Stimulated activated CD4-positive, alpha-beta T cell treated with anti-CD3 and anti-CD28 coated beads, Interleukin-4, amount 100 ng/mL, for 4 hours (primary cell): ENCODE data around the gene INTS3.
"Not testable (repeated sequence)": the region's sequence is repeated elsewhere in the genome, so short reads cannot be mapped to it uniquely, and the experiment has no call there.

Source experiments
- DNase-seq, 2 experiments: peaks; one replicate each; pipeline ENCODE4 v3.0.0-alpha.2; 2020

INTS3 gene

GRCh38 chr1:153778824-153779519, 51.1 kb downstream of the INTS3 start:
- no peak for DNase-seq

GRCh38 chr1:153779781-153780541, 52.1 kb downstream of the INTS3 start:
- no peak for DNase-seq

- no peak for DNase-seq
Measured at GRCh38 chr1:153780551-153780950, 52.7 kb downstream of the INTS3 start.

GRCh38 chr1:153782648-153783047, 54.8 kb downstream of the INTS3 start:
- not testable (repeated sequence) for DNase-seq

GRCh38 chr1:153783233-153784190, 55.7 kb downstream of the INTS3 start:
- DNase-seq: peak; percentile 89 to 90

- no peak for DNase-seq
Measured at GRCh38 chr1:153786038-153786790, 58.4 kb downstream of the INTS3 start.

- DNase-seq: no peak
Measured at GRCh38 chr1:153789478-153790034, 61.7 kb downstream of the INTS3 start.

- no peak for DNase-seq
Measured at GRCh38 chr1:153790313-153790965, 62.6 kb downstream of the INTS3 start.

GRCh38 chr1:153790966-153791647, 63.3 kb downstream of the INTS3 start:
- DNase-seq: no peak

GRCh38 chr1:153791648-153792253, 63.9 kb downstream of the INTS3 start:
- no peak for DNase-seq

- DNase-seq: no peak
Measured at GRCh38 chr1:153792631-153793041, 64.8 kb downstream of the INTS3 start.

- no peak for DNase-seq
Measured at GRCh38 chr1:153793261-153793972, 65.6 kb downstream of the INTS3 start.

- no peak for DNase-seq
Measured at GRCh38 chr1:153793973-153794615, 66.2 kb downstream of the INTS3 start.

GRCh38 chr1:153794624-153795329, 66.9 kb downstream of the INTS3 start:
- no peak for DNase-seq

- DNase-seq: no peak
Measured at GRCh38 chr1:153795330-153795837, 67.5 kb downstream of the INTS3 start.

- DNase-seq: no peak
Measured at GRCh38 chr1:153795934-153796785, 68.3 kb downstream of the INTS3 start.
